Measurements from ENCODE around the gene DFFB. TPM values are rescaled to one million over a fixed set of nuclear protein-coding genes. Genes with fewer than 3 reads are reported as not detected.

DFFB gene
- total RNA-seq, 6 experiments from 2014 or later = 2.0 to 3.5 (median 2.9) TPM

GRCh38 chr1:3896396-3897000 is 39.2 kb downstream of the DFFB start:
- no peak for TF ChIP-seq POLR2A (IDR thresholded peaks at IDR 0.05)
- no peak for TF ChIP-seq CTCF (IDR thresholded peaks at IDR 0.05)
- peak in 1 of 3 donors; percentile 15 for DNase-seq
- WGBS (ENCODE audit: insufficient coverage, low coverage, low lambda C conversion rate, missing lambda C conversion rate) = 89% methylated on average over 4 of the region's 7 CpGs
- H3K4me1 ChIP-seq = peaks cover 0 to 8% (median 3%) of the 10 kb centered on the region in 4 donors
- intact Hi-C loops (cut with DNase I) = loop anchor here in 1 of 2 donors (5.0 kb wide), 1 partner anchor 39 kb away; the partner anchor contains the start of genes CEP104 and DFFB
- H3K27me3 ChIP-seq = no peaks in the 10 kb centered on the region
- H3K9me3 ChIP-seq = no peaks in the 10 kb centered on the region
- H3K27ac ChIP-seq = no peak overlapping the region
- H3K36me3 ChIP-seq = peaks cover 0 to under 1% (median 0%) of the 10 kb centered on the region in 4 donors
- no peak for ATAC-seq
- no peak overlapping the region for H3K4me3 ChIP-seq

- ATAC-seq (no peak), DNase-seq (no peak)
- TF ChIP-seq CTCF (IDR thresholded peaks at IDR 0.05) = no peak
- no peak for TF ChIP-seq POLR2A (IDR thresholded peaks at IDR 0.05)
- H3K4me1 ChIP-seq = peaks cover 0 to 26% (median 14%) of the 10 kb centered on the region in 4 donors
- H3K9me3 ChIP-seq = no peaks in the 10 kb centered on the region
- H3K36me3 ChIP-seq = no peaks in the 10 kb centered on the region
- H3K27ac ChIP-seq = no peak overlapping the region
- intact Hi-C loops (cut with DNase I) = loop anchor here in 1 of 2 donors (5.0 kb wide), 1 partner anchor 41 kb away; the partner anchor contains the start of genes CEP104 and DFFB
- no peaks in the 10 kb centered on the region for H3K27me3 ChIP-seq
- no peak overlapping the region for H3K4me3 ChIP-seq
Measured at GRCh38 chr1:3898475-3898735, 41.1 kb downstream of the DFFB start.

DNA sequence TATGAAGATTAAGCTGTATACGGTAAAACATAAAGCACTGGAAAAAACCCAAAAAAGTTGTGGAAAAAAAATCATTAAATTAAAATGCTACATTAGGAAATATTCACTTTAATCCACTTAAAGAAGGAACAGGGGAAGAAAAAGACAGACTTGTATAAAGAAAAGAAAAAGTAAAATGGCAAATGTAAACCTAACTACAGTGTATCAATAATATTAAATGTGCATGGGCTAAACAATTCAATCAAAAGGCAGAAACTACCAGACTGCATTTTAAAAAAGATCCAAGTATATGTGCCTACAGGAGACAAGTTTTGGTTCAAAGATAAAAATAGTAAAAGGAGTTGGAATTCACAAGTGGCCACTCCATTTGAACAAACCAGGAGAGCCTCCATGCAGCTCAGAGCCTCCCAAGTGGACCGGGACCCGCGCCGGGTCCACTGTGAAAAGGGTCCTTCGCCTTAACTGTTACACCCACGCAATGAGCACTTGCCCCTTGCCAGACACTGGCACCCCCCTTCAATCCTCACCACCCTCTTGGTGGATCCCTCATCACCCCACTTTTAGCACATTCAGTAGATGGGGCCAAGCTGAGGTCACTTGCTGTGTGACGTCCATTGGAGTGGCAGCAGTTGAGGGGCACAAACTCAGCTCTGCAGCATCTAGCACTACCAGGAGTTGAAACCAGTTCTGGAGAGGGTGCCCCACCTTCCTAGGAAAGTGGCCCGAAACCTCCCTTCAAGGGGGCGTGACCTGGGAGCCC is 41.9 kb downstream of the DFFB start:
- Histone ChIP-seq H3K27me3 (no peaks in the 10 kb centered on the region), H3K27ac (peak overlapping the region; percentile 94 to 99 (median 95)), H3K4me3 (peak overlapping the region; percentile 88 to 99 (median 97)), H3K4me1 (peaks cover 0 to 32% (median 17%) of the 10 kb centered on the region in 4 donors), H3K9me3 (no peaks in the 10 kb centered on the region), H3K36me3 (no peaks in the 10 kb centered on the region)
- 56% methylated on average over 5 of the region's 10 CpGs for WGBS (ENCODE audit: insufficient coverage, low coverage, low lambda C conversion rate, missing lambda C conversion rate)
- no peak for DNase-seq
- ATAC-seq = no peak
- no peak for TF ChIP-seq POLR2A (IDR thresholded peaks at IDR 0.05)
- TF ChIP-seq CTCF (IDR thresholded peaks at IDR 0.05) = no peak
- intact Hi-C loops (cut with DNase I) = loop anchor here in 1 of 2 donors (5.0 kb wide), 1 partner anchor 42 kb away; the partner anchor contains the start of genes CEP104 and DFFB

DNA sequence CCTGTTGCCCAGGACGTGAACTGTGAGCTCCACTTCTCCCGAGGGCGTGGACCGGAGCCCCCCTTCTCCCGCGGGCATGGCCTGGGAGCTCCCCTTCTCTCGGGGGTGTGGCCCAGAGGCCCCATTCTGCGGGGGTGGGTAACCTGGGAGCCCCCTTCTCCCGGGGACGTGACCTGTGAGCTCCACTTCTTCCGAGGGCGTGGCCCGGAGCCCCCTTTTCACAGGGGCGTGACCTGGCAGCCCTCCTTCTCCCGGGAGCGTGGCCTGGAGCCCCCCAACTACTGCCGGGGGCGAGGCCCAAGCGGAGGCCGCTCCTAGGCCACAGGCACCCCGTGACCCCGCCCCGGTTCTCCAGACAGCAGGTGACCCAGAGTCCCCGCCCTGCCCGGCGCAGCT is 42.5 kb downstream of the DFFB start:
- peak overlapping the region; percentile 94 to 99 (median 95) for H3K27ac ChIP-seq
- ATAC-seq (no peak), DNase-seq (peak in 2 of 3 donors; percentile 45 to 58)
- H3K36me3 ChIP-seq = no peaks in the 10 kb centered on the region
- peaks cover 0 to 32% (median 17%) of the 10 kb centered on the region in 4 donors for H3K4me1 ChIP-seq
- no peaks in the 10 kb centered on the region for H3K9me3 ChIP-seq
- intact Hi-C loops (cut with DNase I) = loop anchor here in 1 of 2 donors (5.0 kb wide), 1 partner anchor 42 kb away; the partner anchor contains the start of genes CEP104 and DFFB
- WGBS (ENCODE audit: insufficient coverage, low coverage, low lambda C conversion rate, missing lambda C conversion rate) = 0% methylated on average over 10 of the region's 26 CpGs
- no peaks in the 10 kb centered on the region for H3K27me3 ChIP-seq
- TF ChIP-seq POLR2A (IDR thresholded peaks at IDR 0.05) (no peak), CTCF (IDR thresholded peaks at IDR 0.05) (no peak)
- peak overlapping the region; percentile 88 to 99 (median 97) for H3K4me3 ChIP-seq
